Measurements from ENCODE around the gene LRRFIP1.
A peak's percentile ranks its signal among the peaks of the same experiment; 100 is the strongest.
"Not testable (repeated sequence)": the region's sequence is repeated elsewhere in the genome, so short reads cannot be mapped to it uniquely, and the experiment has no call there.

Gene LRRFIP1

GRCh38 chr2:237666606-237667005, 39.2 kb downstream of the LRRFIP1 start:
- no peak for DNase-seq

DNA sequence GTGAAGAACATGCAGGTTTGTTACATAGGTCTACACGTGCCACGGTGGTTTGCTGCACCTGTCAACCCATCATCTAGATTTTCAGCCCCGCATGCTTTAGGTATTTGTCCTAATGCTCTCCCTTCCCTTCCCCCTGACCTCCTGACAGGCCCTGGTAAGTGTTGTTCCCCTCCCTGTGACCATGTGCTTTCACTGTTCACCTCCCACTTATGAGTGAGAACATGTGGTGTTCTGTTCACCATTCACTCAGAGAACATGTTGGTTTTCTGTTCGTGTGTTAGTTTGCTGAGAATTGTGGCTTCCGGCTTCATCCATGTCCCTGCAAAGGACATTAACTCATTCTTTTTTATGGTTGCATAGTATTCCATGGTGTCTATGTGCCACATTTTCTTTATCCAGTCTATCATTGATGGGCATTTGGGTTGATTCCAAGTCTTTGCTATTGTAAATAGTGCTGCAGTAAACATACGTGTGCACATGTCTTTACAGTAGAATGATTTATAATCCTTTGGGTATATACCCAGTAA, 39.7 kb downstream of the LRRFIP1 start:
- DNase-seq = not testable (repeated sequence)

- DNase-seq = no peak
Measured at GRCh38 chr2:237667893-237668292, 40.5 kb downstream of the LRRFIP1 start.

GRCh38 chr2:237668440-237668839, 41.1 kb downstream of the LRRFIP1 start:
- DNase-seq = no peak

- DNase-seq = no peak
Measured at GRCh38 chr2:237669283-237669627, 41.9 kb downstream of the LRRFIP1 start.

- DNase-seq = no peak
Measured at GRCh38 chr2:237669628-237670392, 42.4 kb downstream of the LRRFIP1 start.

DNA sequence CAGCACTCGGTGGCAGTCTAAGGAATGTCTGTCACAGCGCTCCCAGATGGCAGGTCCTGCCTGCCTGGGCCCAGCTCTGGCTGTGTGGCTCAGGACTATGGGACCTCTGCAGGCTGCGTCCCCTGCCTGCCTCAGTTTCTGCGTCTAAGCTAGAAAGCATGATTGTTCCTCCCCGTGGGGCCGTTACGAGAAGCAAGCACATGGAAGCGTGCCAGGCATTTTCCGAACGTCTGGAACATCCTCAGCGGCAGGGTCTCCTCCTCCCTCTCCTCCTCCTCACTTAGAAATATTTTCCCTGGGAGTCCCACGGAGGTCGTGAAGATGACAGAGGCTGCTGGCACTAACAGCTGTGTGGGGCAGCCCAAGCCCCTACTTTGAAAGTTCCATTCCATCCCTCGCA, 43.3 kb downstream of the LRRFIP1 start:
- no peak for DNase-seq

DNA sequence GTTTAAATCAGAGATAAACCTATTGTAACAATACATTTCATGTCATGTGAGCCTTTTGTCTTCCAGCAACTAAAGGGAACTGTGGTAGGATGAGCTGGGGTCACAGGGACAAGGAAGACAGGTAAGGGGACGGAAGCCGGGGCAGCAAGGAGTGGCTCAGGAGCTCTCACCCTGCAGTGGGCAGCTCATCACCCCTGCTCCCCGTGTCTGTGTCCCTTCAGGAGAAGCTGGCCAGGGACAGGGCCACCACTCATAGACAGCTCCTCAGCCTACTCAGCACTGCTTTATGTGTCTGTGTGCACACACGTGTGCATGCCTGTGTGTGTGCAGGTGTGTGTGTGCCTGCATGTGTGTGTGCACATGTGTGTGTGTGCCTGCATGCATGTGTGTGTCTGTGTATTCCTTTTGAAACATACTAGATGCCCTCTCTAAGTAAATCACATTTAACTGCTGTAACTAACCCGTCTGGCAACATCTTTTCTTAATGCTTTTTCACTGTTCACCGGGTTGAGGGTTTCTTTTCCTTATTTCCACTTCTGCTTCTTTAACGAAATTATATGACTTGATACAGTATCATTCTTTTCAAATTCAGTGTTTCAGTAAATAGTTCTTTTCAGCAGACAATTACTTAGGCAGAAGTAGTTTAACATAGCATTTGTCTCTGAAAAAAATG, 44.2 kb downstream of the LRRFIP1 start:
- DNase-seq = no peak

GRCh38 chr2:237672731-237673129, 45.3 kb downstream of the LRRFIP1 start:
- no peak for DNase-seq

GRCh38 chr2:237673130-237674001, 46.0 kb downstream of the LRRFIP1 start:
- peak; percentile 81 for DNase-seq

DNA sequence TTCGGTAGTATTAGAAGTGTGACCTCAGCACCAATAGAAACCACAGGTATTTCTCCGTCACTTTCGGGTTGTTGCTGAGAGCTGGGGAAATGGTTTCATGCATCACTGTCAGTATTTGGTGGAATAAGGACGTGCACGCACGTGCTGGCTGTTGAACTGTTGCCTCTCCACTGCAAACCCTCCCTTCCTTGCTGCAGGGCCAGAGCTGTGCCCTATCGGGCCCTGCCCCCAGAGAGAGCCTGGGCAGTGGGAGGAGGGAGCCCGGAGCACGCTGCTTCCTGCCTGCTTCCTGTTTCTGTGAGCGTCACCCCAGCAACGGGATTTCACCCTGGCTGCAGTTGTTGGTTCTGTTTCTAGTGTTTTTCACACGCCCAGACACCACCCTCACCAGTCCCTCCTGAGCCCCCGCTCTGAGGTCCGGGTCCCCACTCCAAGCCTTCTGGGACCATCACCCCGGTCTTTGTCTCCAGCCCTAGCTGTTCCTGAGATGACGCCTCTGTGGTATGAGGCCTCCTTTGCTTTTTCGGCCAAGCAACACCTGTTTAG, 47.4 kb downstream of the LRRFIP1 start:
- DNase-seq = peak; percentile 77

GRCh38 chr2:237675316-237675715, 47.9 kb downstream of the LRRFIP1 start:
- no peak for DNase-seq

GRCh38 chr2:237680702-237681478, 53.5 kb downstream of the LRRFIP1 start:
- no peak for DNase-seq

DNA sequence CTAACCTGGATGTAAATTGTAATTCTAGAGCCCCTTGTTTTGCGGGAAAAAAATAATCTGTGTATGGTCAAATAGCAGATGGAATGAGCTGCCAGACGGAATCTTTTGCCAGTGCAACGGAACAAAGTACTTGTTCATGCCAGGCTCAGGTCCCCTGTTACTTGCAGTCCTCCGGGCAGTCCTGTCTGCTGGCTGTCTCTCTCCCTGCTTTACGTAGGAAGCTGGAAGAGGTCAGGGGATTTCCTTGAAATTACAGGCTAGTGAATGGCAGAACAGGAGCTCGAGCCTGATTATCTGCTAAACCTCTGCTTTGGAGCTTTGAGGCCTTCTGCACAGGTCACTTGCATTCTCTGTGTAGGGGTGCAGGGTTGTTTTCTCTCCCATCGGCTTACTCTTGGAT, 54.8 kb downstream of the LRRFIP1 start:
- no peak for DNase-seq

- no peak for DNase-seq
Measured at GRCh38 chr2:237682856-237683670, 55.7 kb downstream of the LRRFIP1 start.

- no peak for DNase-seq
Measured at GRCh38 chr2:237685408-237685807, 58.0 kb downstream of the LRRFIP1 start.

DNA sequence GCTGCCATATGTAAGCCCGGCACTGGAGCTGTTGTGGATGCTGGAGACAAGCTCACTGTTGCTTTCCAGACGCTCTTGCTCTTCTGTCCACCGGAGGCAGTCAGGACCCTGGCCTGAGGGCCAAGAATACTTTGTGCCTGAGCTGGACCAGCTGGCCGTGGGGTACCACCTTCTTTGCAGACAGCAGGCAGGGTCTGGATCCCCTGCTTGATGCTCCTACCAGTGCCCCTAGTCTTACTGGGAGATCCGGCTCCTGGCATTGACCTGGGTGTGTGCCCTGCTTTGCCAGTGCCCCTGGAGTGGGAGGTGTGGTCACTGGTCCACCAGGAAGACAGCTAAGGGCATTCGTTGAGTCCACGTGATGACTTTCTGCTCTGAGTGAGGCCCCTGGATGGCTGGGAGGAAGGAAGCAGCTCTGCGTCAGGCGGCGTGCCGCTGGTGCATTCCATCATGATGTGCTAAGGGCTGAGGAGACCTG, 59.3 kb downstream of the LRRFIP1 start:
- DNase-seq = no peak

DNA sequence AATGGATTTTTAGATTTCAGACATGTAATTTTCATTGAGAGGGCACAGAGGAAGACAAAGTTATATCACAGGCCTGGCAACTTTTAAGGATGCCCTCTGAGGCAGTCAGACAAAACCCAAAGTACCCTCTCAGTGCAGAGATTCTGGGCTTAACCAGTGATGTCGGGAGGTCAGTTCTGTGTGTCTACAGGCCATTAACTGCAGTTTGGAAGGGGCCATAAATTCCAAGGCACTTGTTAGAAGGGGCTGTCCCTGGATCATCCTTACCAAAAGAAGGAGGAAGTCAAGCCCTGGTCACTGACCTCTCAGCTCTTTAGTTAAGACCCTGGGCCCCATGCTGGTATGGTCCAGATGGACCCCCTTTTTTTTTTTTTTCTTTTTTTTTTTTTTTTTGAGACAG, 60.7 kb downstream of the LRRFIP1 start:
- DNase-seq = no peak

GRCh38 chr2:237688541-237688940, 61.2 kb downstream of the LRRFIP1 start:
- DNase-seq = not testable (repeated sequence)

DNA sequence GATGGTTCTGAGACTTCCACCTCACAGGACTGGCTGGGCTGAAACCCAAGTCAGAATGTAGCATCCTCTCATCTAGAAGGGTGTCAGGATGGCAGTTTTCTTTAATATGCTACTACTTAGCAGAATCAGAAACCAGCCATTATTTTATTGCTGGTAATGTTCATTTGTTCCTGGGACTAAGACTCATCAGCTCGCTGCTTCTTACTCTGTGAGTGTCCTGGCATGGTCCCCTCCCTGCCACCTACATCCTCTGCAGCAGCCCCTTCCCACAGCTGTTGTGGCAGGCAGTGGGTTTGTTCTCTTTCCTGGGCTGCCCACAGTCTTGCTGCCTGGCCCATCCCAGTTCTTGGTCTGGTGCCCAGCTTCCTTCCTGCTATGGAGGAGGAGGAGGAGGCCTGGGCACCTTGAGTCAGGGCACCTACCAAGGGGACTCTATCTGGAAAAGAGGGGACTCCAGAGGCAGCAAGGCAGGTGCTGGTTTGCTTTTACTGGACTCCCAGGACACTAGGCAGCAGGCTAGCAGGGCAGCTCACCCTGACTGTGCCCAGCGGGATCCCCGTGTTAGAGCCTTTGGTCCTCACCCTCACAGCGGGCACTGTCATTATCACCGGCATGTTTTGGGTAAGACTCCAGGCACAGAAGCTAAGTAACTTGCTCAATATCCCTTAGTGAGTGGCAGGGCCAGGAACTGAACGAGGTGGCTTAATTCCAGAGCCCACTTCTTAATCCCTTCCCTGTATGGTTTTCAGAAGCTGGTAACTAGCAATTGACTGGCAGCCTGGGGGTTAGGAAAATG, 62.1 kb downstream of the LRRFIP1 start:
- no peak for DNase-seq

Measured in activated gamma-delta T cell treated with Interleukin-2 at 50 U/mL for 16 hours (primary cell).